Body of pancreas (tissue), 4 donors: ENCODE measurements around the gene SLC9A3. TPM values are rescaled to one million over a fixed set of nuclear protein-coding genes. Genes with fewer than 3 reads are reported as not detected.

ENCODE experiments used
- ATAC-seq: fragments of 150-250 bp; one replicate; pipeline ENCODE4 v1.9.1; 2016
- DNase-seq, 4 donors: peaks; one replicate each; pipeline ENCODE4 v3.0.0-alpha.2; 2019
- H3K27ac ChIP-seq, 4 donors: fragments of 200-600 bp; sonication (generic); 1 replicate in 3 of 4; 2 replicates in 1 of 4; pipeline versions ENCODE4 v1.5.1 to v1.6.1; 2016 to 2019; ENCODE audit warnings: mild to moderate bottlenecking in 1 of 4, mixed read lengths in 1 of 4, moderate library complexity in 1 of 4
- H3K27me3 ChIP-seq, 2 donors: fragments of 200-600 bp; sonication (generic); one replicate each; pipeline ENCODE4 v1.6.0; 2016; ENCODE audit warnings: mild to moderate bottlenecking in 1 of 2
- H3K36me3 ChIP-seq, 2 donors: fragments of 200-600 bp; sonication (generic); replicated peaks in 1 of 2; 2 replicates each; pipeline ENCODE4 v1.5.1; 2016; ENCODE audit warnings: low read depth in 2 of 2; ENCODE audit not compliant: insufficient read depth in 1 of 2
- H3K4me1 ChIP-seq: fragments of 200-600 bp; sonication (generic); one replicate; pipeline ENCODE4 v1.6.0; 2016
- H3K4me3 ChIP-seq, 2 donors: fragments of 200-600 bp; sonication (generic); 1 replicate in 1 of 2; 2 replicates in 1 of 2; pipeline ENCODE4 v1.5.1; 2016 to 2019
- H3K9me3 ChIP-seq, 3 donors: fragments of 200-600 bp; sonication (generic); 1 replicate in 2 of 3; 2 replicates in 1 of 3; pipeline ENCODE4 v1.5.1; 2016
- CTCF ChIP-seq, 7 experiments: fragments of 450-650 bp in 4 of 7; fragments of 200-600 bp in 3 of 7; sonication (generic) in 3 of 7; IDR thresholded peaks; one replicate each; pipeline ENCODE4 v1.5.1; 2016 to 2019; ENCODE audit warnings: antibody characterized with exemption in 7 of 7
- POLR2A ChIP-seq, 3 donors: fragments of 450-650 bp; IDR thresholded peaks; one replicate each; pipeline ENCODE4 v1.6.1; 2016; ENCODE audit warnings: antibody characterized with exemption in 3 of 3, mild to moderate bottlenecking in 2 of 3
- WGBS, 2 donors: methylation state at CpG; one replicate each; pipeline ENCODE4 v1.1.5; 2017; 5-methylcytosine and 5-hydroxymethylcytosine counted together
- intact Hi-C: fragments of 100-400 bp; cut with DNase I; formaldehyde crosslinking; loops from one replicate; pipeline ENCODE4 v1.15.1; 2023
- total RNA-seq, 2 donors: library from RNA; depleted of rRNA; stranded (reverse); fragments of >200 nt; gene quantifications; one replicate each; pipeline ENCODE4 v1.1.0, GENCODE V29; 2016

SLC9A3 gene
- total RNA-seq, 2 donors from 2014 or later = 2.0 to 4.7 TPM

- 14 to 30% methylated on average over 16 to 40 of the region's 55 CpGs for WGBS, 2 donors
- ATAC-seq = no peak
- TF ChIP-seq POLR2A (IDR thresholded peaks at IDR 0.05) (no peak), CTCF (IDR thresholded peaks at IDR 0.05) (no peak)
- H3K4me1 ChIP-seq = peaks cover 10% of the 10 kb centered on the region
- no peak overlapping the region for H3K4me3 ChIP-seq
- no peaks in the 10 kb centered on the region for H3K36me3 ChIP-seq
- no peak for DNase-seq
- no peaks in the 10 kb centered on the region for H3K9me3 ChIP-seq
- no peak overlapping the region for H3K27ac ChIP-seq
- intact Hi-C loops = no loop called here
- H3K27me3 ChIP-seq = peaks cover 0 to 30% of the 10 kb centered on the region in 2 donors
Measured at GRCh38 chr5:528629-529511, 4.6 kb upstream of the SLC9A3 start.

GRCh38 chr5:527646-528628, 3.7 kb upstream of the SLC9A3 start:
- 27 to 65% methylated on average over 12 to 30 of the region's 66 CpGs for WGBS, 2 donors
- peaks cover 19% of the 10 kb centered on the region for H3K4me1 ChIP-seq
- no peak for DNase-seq
- no peak for ATAC-seq
- TF ChIP-seq POLR2A (IDR thresholded peaks at IDR 0.05) (no peak), CTCF (IDR thresholded peaks at IDR 0.05) (no peak)
- no peak overlapping the region for H3K27ac ChIP-seq
- peaks cover 0 to 39% of the 10 kb centered on the region in 2 donors for H3K27me3 ChIP-seq
- intact Hi-C loops = no loop called here
- no peaks in the 10 kb centered on the region for H3K9me3 ChIP-seq
- no peak overlapping the region for H3K4me3 ChIP-seq
- no peaks in the 10 kb centered on the region for H3K36me3 ChIP-seq

GRCh38 chr5:526456-527088, 2.3 kb upstream of the SLC9A3 start:
- DNase-seq (no peak), ATAC-seq (no peak)
- intact Hi-C loops = no loop called here
- Histone ChIP-seq H3K27me3 (peaks cover 0 to 43% of the 10 kb centered on the region in 2 donors), H3K9me3 (no peaks in the 10 kb centered on the region), H3K4me1 (peaks cover 23% of the 10 kb centered on the region), H3K27ac (no peak overlapping the region), H3K36me3 (no peaks in the 10 kb centered on the region), H3K4me3 (no peak overlapping the region)
- no peak for TF ChIP-seq CTCF (IDR thresholded peaks at IDR 0.05)
- no peak for TF ChIP-seq POLR2A (IDR thresholded peaks at IDR 0.05)
- WGBS, 2 donors = 41 to 54% methylated on average over 11 to 14 of the region's 14 CpGs

GRCh38 chr5:525916-526315, 1.7 kb upstream of the SLC9A3 start:
- Histone ChIP-seq H3K4me1 (peaks cover 17% of the 10 kb centered on the region), H3K27ac (no peak overlapping the region), H3K4me3 (no peak overlapping the region), H3K36me3 (no peaks in the 10 kb centered on the region), H3K27me3 (peaks cover 0 to 43% of the 10 kb centered on the region in 2 donors), H3K9me3 (no peaks in the 10 kb centered on the region)
- TF ChIP-seq CTCF (IDR thresholded peaks at IDR 0.05) = no peak
- intact Hi-C loops = no loop called here
- ATAC-seq = no peak
- 42 to 46% methylated on average over 8 to 9 of the region's 9 CpGs for WGBS, 2 donors
- DNase-seq = no peak
